Neural crest cell (in vitro differentiated cells): ENCODE data around the gene ENOPH1. TPM values are rescaled to one million over a fixed set of nuclear protein-coding genes. Genes with fewer than 3 reads are reported as not detected.
"Not testable (repeated sequence)": the region's sequence is repeated elsewhere in the genome, so short reads cannot be mapped to it uniquely, and the experiment has no call there.

Experiments
- DNase-seq: peaks from one replicate; pipeline ENCODE4 v3.0.0; 2021; ENCODE audit warnings: low read depth, mixed read lengths, low spot score
- H3K27ac Mint-ChIP-seq: one replicate; pipeline ENCODE4 v1.8.0; 2021; ENCODE audit warnings: mild to moderate bottlenecking, mixed read lengths; ENCODE audit not compliant: unreplicated experiment
- H3K27me3 Mint-ChIP-seq: 2 replicates; pipeline ENCODE4 v1.8.0; 2021; ENCODE audit warnings: low read depth, mild to moderate bottlenecking, mixed read lengths
- H3K36me3 Mint-ChIP-seq: 2 replicates; pipeline ENCODE4 v1.8.0; 2021; ENCODE audit warnings: low read depth, mild to moderate bottlenecking, mixed read lengths
- H3K4me1 Mint-ChIP-seq: 2 replicates; pipeline ENCODE4 v1.8.0; 2021; ENCODE audit warnings: mixed read lengths
- H3K4me3 Mint-ChIP-seq: one replicate; pipeline ENCODE4 v1.8.0; 2021; ENCODE audit warnings: mild to moderate bottlenecking, mixed read lengths
- H3K9me3 Mint-ChIP-seq: 2 replicates; pipeline ENCODE4 v1.8.0; 2021; ENCODE audit warnings: mixed read lengths
- long read RNA-seq: library from polyadenylated mRNA; unstranded; transcript quantifications from one replicate; pipeline ENCODE4 v2.0.0, GENCODE V29; 2020
- total RNA-seq: library from RNA; stranded (reverse); gene quantifications from 2 replicates; pipeline ENCODE4 v1.2.1, GENCODE V29; 2021
- TF ChIP-seq, protein P1 (sequence below): fragments of 200-600 bp; sonication (generic); conservative IDR thresholded peaks from 2 replicates; pipeline ENCODE4 v1.5.0; 2021; ENCODE audit warnings: antibody characterized with exemption, mild to moderate bottlenecking

Gene ENOPH1
- 52.8 and 53.3 TPM in 2 replicates for total RNA-seq
- long read RNA-seq, transcript ENOPH1-202 (5 exons, 1,689 nt): minor isoform, 36 of 388 reads
- long read RNA-seq, transcript ENOPH1-201 (6 exons, 2,025 nt): major isoform, 227 of 388 reads
- long read RNA-seq, transcript ENOPH1-203 (6 exons, 1,874 nt): minor isoform, 90 of 388 reads
- long read RNA-seq, partial matches to known transcripts: 5 of 388 reads
- long read RNA-seq, other reads (novel, unspliced or antisense): 30 of 388 reads

DNA sequence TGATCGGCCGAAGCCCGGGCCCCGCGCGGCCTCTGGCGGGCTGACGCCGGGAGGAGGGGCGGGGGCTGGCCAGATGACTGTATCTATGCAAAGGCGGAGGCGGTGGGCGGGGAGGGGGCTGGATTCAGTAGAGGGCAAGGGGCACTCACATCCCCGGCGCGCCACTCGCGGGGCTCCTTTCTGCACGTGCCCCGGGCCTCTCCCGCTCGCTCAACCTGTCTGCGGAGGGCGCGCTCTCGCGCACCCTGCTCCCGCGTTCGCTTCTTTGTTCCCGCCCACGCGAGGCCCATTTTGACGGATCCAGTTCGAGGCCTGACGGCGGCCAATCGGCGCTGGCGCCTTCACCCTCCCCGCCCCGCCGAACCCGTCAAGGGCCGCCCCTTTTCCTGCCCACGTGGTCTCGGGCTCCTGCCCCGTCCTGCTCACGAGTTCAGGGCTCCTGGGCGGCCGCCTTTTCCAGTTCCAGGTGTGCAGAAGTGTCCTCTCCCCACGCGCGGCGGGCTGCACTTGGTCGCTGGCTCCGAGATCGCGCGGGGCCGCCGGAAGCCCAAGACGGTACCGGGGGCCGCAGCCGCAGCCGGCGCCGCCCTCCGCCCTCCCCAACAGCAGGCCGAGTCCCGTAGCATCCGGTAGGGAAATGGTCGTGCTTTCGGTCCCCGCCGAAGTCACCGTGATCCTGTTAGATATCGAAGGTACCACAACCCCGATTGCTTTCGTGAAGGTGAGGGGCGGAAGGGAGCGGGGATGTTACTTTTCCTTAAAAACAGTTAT, at the start of gene ENOPH1, which contains the start of gene HNRNPDL:
Gene ENOPH1 (plus strand): TSS at position 398 of the 771 bp plus-strand sequence. CDS start 240 bp downstream, at position 638.
Gene HNRNPDL (minus strand): TSS at position 270 of the 771 bp plus-strand sequence. CDS start 772 bp downstream, outside the sequence.
- Mint-ChIP-seq H3K4me3 (peak within 1 kb of the TSS; percentile 99), H3K9me3 (no peaks in the 10 kb centered on the region), H3K27ac (peak within 1 kb of the TSS; percentile 100), H3K36me3 (peaks cover 39% of the 10 kb centered on the region), H3K27me3 (peaks cover 17% of the 10 kb centered on the region), H3K4me1 (peaks cover 64% of the 10 kb centered on the region)
- DNase-seq: peak; percentile 96
- TF ChIP-seq, protein P1, sequence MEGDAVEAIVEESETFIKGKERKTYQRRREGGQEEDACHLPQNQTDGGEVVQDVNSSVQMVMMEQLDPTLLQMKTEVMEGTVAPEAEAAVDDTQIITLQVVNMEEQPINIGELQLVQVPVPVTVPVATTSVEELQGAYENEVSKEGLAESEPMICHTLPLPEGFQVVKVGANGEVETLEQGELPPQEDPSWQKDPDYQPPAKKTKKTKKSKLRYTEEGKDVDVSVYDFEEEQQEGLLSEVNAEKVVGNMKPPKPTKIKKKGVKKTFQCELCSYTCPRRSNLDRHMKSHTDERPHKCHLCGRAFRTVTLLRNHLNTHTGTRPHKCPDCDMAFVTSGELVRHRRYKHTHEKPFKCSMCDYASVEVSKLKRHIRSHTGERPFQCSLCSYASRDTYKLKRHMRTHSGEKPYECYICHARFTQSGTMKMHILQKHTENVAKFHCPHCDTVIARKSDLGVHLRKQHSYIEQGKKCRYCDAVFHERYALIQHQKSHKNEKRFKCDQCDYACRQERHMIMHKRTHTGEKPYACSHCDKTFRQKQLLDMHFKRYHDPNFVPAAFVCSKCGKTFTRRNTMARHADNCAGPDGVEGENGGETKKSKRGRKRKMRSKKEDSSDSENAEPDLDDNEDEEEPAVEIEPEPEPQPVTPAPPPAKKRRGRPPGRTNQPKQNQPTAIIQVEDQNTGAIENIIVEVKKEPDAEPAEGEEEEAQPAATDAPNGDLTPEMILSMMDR: no peak

DNA sequence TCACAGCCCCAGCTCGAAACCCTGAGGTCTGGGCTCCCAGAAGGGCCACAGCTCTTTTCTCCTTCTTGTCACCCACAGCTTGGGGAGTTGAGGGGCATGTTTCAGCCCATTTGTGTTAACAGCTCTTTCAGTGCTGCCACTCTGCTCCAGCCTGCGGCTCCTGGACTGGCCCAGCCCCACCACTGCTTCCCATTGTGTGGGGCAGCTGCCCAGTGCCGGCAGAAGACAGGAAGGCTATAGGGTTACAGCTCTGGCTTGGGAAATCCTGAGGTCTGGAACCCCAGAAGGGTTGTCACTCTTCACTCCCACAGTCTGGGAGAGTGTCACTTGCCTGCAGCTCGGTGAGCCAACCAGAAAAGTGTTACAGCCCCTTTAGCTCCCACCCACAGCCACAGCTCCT, 49.6 kb upstream of the ENOPH1 start:
- Mint-ChIP-seq H3K27me3 (no peaks in the 10 kb centered on the region), H3K4me1 (peaks cover 16% of the 10 kb centered on the region), H3K4me3 (no peak overlapping the region), H3K27ac (no peak overlapping the region), H3K9me3 (peaks cover 4% of the 10 kb centered on the region), H3K36me3 (peaks cover 21% of the 10 kb centered on the region)
- TF ChIP-seq, protein P1: no peak
- DNase-seq: no peak

DNA sequence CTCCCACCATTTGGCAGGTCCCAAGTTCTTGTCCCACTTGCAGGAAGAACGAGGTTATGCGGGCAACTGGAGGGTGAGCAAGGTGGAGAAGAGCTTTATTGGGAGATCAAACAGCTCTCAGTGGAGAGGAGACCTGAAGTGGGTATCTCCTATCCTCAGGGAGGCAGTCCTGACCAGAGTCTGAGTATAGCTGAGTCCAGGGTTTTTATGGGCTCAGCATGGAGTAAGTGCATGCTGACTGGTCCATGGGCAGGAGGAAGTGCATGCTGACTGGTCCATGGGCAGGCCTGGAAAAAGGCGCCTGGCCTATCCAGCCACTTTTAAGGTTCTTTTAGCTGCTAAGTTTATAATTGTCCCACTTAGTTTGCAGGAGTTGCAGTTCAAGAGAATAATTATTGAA, 49.2 kb upstream of the ENOPH1 start:
- Mint-ChIP-seq H3K9me3 (peaks cover 4% of the 10 kb centered on the region), H3K36me3 (peaks cover 22% of the 10 kb centered on the region), H3K4me1 (peaks cover 12% of the 10 kb centered on the region), H3K4me3 (no peak overlapping the region), H3K27ac (no peak overlapping the region), H3K27me3 (no peaks in the 10 kb centered on the region)
- TF ChIP-seq, protein P1: no peak
- DNase-seq: no peak

DNA sequence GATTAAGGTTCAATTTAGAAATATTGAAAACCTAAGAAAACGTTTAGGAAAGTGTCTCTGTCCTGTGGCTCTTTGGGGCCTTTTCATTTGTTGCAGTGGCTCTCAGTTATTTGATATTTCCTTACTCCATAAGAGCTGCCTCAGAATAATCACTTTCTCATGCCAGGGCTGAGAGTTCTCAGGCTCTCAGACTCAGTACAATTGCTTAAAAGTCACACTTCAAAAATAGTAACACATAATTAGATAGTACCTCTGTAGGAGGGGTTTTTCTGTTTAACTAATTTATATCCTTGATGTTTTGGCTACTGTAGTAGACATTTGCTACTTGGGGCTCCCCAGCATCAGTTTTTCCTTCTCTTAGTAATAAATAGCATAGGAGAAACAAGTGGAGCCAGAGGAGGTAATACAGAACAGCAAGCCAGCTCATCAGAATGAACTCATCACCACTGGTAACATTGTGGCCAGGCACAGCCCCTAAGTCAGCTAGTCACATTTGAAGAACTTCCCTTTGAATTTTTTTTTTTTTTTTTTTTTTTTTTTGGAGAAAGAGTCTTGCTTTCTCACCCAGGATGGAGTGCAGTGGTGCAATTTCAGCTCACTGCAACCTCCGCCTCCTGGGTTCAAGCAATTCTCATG, 48.6 kb upstream of the ENOPH1 start:
- H3K4me1 Mint-ChIP-seq: peaks cover 8% of the 10 kb centered on the region
- peaks cover 8% of the 10 kb centered on the region for H3K9me3 Mint-ChIP-seq
- TF ChIP-seq, protein P1: no peak
- peaks cover 19% of the 10 kb centered on the region for H3K36me3 Mint-ChIP-seq
- H3K27ac Mint-ChIP-seq: no peak overlapping the region
- DNase-seq: no peak
- H3K4me3 Mint-ChIP-seq: no peak overlapping the region
- H3K27me3 Mint-ChIP-seq: no peaks in the 10 kb centered on the region

DNA sequence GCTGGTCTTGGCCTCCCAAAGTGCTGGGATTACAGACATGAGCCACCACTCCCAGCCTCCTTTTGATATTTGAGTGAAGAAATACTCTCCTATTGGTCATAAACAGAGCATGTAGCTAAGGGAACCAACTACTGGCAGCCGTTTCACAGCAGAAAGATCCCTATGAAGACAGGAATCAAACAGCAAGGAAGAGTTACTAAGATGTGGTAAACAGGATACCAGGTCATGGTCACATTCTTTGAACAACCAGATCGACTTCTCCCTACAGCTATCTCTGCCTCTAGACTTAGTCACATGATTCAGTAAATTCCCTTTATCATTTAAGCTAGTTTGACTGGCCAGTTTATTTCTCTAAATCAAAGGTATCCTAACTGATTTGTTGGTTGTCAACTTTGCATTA, 47.6 kb upstream of the ENOPH1 start:
- Mint-ChIP-seq H3K4me1 (peaks cover 8% of the 10 kb centered on the region), H3K27ac (no peak overlapping the region), H3K36me3 (peaks cover 17% of the 10 kb centered on the region), H3K27me3 (no peaks in the 10 kb centered on the region), H3K4me3 (no peak overlapping the region), H3K9me3 (peaks cover 9% of the 10 kb centered on the region)
- TF ChIP-seq, protein P1: no peak
- no peak for DNase-seq

DNA sequence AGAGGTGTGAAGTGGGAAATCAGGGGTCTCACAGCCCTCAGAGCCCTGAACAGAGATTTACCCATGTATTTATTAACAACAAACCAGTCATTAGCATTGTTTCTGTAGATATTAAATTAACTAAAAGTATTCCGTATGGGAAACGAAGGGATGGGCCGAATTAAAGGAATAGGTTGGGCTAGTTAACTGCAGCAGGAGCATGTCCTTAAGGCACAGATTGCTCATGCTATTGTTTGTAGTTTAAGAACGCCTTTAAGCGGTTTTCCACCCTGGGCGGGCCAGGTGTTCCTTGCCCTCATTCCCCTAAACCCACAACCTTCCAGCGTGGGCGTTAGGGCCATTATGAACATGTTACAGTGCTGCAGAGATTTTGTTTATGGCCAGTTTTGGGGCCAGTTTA, 44.1 kb upstream of the ENOPH1 start:
- not testable (repeated sequence) for H3K27ac Mint-ChIP-seq, H3K9me3 Mint-ChIP-seq, H3K4me3 Mint-ChIP-seq, H3K4me1 Mint-ChIP-seq, DNase-seq, H3K27me3 Mint-ChIP-seq
- peaks cover 16% of the 10 kb centered on the region for H3K36me3 Mint-ChIP-seq
